DMS53 treated with DMSO at 0.1 percent for 48 hours (cell line): Measurements from ENCODE around the gene IL20.

ENCODE experiments used
- DNase-seq: peaks from one replicate; lab custom pipeline; 2025; ENCODE audit not compliant: unreplicated experiment; lab: John Stamatoyannopoulos, UW

Gene IL20

DNA sequence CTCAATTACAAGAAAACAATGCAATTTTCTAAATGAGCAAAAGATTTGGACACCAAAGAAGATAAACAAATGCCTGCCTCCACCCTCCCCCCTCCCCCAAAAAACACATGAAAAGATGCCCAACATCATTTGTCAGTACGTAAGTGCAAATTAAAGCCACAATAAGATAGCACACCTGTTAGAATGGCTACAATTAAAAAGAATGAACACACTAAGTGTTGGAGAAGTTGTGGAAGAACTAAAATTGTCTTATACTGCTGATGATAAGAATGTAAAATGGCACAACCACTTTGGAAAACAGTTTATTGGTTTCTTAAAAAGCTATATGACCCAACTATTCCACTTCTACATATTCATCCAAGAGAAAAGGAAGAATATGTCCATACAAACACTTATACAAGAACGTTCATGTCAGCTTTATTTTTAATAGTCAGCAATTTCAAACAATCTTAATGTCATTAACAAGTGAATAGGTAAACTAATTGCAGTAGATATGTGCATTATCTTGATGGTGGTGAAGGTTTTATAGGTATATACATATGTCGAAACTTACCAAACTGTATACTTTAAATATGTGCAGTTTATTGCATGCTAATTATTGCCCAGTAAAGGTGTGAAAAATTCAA, 10.4 kb downstream of the IL20 start:
- no peak for DNase-seq

DNA sequence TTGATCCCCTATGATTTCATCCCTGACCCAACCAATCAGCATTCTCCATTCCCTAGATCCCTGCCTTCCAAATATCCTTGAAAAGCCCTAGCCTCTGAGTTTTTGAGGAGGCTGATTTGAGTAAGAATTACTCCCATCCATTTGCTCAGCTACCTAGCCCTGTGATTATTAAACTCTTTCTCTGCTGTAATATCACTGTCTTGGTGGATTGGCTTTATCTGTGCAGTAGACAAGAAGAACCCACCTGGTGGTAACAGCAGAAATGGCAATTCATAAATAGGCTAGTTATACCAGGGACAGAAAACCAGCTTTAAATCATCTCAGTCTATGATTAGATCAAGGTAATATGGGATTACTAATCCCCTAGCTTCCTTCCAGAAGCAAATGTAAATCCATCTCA, 13.0 kb downstream of the IL20 start:
- no peak for DNase-seq

DNA sequence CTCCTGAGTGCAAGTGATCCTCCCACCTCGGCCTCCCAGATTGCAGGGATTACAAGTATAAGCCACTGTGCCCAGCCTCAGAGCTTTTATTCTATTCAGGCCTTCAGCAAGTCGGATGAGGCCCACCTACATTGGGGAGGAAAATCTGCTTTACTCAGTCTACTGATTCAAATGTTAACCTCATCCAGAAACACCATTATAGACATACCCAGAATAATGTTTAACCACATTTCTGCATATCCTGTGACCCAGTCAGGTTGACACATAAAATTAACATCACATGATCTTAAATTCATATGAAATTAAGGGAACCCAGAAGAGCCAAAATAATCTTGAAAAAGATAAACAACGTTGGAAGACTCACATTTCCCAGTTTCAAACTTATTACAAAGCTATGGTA, 14.9 kb downstream of the IL20 start:
- no peak for DNase-seq

DNA sequence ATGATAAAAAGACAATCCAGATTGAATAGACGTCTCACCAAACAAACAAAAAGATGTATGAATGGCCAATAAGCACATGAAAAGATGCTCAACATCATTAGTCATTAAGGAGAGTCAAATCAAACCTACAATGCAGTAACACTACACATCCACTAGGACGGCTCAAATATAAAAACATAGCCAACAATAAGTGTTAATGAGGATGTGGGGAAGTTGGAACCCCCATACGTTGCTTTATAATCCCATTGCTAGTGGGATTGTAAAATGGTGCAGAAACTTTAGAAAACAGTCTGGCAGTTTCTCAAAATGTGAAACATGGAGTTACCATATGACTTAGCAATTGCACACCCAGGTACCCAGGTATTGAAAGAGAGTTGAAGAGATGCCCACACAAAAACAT, 17.1 kb downstream of the IL20 start:
- no peak for DNase-seq

GRCh38 chr1:206883160-206883559, 17.7 kb downstream of the IL20 start:
- no peak for DNase-seq

- DNase-seq, result no peak
Observed at GRCh38 chr1:206883876-206884275, 18.5 kb downstream of the IL20 start.

DNA sequence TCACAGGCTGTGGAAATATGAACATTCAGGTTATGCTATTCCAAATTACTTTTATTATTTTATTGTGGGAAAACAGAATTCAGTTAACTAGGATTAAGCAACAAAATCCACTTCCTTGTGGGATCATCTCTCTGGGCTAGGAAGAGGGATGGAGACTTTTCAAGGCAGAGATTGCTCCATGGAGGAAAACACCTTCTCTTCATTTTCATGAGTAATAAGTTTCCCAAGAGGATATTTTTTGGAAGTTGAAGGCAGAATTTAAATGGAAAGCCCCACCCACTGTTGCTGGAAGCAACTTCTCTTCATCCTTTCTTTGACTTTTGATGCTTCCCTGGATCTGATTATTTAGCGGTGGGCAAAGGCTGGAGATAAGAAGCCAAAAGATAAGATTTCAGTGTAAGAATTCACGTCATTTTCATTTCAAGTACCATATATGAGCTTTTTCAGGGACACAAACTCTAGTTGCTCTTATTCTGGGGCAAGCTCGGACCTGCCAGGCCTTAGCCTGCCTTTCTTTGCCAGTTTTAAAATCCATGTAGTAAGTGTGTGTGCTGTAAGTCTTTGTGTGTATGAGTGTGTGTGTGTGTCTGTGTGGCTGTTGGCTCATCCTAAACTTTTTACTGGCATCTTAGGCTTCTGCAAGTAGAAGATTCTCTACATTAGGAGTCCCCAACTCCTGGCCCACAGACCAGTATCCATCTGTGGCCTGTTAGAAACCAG, 20.1 kb downstream of the IL20 start:
- DNase-seq, result no peak

GRCh38 chr1:206886831-206887230, 21.4 kb downstream of the IL20 start:
- DNase-seq, result no peak

DNA sequence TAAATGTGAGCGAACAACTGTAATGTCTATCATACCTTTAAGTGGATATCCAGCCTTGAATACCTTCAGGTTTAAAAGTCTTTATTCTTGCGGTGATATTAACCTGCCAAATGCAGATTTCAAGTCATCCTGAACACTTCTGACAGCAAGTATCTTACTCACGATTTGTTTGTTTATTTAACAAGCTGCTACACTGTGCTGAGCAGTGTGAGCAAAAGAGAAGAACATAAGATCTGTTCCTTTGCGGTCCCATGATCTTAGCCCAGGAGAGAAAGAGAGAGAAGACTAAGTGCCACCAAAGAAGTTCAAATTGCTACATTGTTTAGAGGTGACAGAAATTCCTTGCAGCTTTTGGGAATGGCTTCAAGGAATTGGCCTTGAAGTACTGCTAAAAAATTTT, 22.3 kb downstream of the IL20 start:
- peak; percentile 24 for DNase-seq

DNA sequence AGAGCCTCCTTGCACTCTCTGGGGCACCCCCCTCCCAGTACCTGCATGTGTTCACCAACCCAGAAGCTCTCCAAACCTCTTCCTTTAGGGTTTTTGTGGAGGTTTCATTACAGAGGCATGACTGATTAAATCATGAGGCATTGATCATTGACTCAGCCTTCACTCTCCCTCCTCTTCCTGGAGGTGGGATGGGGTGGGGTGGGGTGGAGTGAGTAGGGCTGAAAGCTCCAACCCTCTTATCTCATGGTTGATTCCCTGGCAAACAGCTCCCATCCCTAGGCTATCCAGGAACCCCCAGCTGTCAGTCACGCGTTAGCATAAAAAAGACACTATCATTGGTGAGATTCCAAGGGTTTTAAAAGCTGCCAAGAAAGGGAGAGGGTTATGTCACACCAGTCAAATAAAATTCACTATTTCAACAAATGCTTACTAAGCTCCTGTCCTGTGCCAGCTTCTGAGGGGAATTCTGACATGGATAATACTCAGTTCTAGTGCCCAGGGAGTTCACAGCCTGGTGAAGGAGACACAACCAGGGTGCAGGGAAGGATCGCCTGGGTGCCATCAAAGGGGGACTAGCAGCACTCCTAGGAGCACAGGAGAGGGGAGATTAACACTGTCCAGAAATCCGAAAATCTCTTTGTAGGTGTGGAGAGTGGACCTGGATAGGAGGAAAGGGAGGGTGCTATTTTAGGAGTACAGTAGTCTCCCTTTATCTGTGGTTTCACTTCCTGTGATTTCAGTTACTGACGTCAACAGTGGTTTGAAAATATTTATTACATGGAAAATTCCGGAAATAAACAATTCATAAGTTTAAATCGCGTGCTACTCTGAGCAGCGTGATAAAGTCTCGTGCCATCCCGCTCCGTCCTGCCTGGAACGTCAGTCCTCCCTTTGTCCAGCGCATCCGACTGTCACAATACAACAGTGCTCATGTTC, 25.0 kb downstream of the IL20 start:
- DNase-seq, result no peak

DNA sequence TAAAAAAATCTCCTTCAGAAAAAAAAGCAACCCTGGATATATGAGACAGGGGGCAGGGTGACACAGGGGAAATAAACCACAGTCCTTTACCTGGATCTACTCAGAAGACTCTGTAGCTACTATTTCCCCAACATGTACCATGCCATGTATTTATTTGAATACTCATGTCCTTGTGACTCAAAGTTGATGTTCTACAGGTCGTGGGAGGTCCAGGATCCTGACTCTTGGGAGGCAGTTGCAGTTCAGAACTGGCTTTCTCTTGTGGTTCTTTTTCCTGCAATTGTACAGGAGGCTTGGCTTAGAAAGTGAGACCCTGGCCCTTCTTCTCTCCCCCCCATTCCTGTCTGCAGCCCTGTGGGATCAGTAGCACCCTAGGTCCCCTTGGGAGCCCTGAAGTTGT, 26.0 kb downstream of the IL20 start:
- DNase-seq, result no peak

DNA sequence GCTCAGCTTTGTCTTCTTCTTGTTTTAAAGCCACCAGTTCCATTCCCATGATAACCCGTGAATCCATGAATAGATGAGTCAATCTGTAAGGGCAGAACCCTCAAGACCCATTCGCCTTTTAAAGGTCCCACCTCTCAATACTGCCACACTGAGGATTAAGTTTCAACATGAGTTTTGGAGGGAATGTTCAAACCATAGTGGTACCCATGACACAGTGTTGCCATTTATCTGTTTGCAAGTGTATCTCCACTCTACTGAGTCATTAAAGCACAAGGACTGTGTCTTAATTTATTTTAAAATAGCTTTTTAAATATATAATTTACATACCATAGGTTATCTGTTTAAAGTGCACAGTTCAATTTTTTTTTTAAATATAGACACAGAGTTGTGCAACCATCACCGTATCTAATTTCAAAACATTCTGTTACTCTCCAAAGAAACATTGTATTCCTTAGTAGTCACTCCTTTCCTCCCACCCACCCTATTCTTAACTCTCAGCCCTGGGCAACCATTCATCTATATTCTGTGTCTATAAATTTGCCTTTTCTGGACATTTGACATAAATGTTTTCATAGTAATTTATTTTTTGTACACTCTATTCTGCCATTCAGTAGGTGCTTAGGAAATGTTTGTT, 27.0 kb downstream of the IL20 start:
- DNase-seq, result no peak

DNA sequence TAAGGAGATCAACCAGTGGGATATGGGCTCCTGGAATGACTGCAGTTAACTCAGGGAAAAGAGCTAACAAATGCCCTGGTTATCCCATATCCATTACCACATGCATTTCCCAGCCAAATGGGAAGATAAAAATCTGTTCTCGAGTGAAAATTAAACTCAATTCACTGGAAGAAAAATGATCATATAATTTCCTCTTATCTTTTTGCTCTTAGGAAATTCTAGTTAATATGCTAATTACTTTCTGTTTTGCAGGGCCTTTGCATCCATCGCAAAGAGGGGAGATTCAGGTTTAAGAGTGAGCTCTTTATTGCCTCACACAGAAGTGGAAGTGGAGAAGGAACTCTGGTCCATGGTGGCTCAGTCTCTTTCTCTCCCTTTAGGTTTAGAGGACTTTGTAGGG, 28.0 kb downstream of the IL20 start:
- no peak for DNase-seq

DNA sequence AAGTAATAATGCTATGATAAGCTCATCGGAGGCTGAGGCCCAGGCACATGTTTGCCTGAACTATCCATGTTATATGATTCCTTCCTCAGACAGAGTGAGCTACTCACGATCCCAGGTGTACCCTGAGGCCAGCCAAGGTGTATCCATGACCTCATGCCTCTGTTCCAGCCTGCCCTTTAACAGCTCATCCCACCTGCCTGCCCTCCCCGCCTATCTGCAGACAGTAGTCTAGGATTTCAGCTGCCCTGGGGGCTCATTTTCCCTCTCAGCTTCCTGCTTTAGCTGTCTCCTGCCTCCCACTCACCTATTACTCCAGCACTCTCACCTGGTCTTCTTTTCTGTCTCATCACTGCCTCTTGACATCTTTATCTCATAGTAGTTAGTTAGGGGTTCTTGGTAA, 29.9 kb downstream of the IL20 start:
- peak; percentile 94 for DNase-seq

DNA sequence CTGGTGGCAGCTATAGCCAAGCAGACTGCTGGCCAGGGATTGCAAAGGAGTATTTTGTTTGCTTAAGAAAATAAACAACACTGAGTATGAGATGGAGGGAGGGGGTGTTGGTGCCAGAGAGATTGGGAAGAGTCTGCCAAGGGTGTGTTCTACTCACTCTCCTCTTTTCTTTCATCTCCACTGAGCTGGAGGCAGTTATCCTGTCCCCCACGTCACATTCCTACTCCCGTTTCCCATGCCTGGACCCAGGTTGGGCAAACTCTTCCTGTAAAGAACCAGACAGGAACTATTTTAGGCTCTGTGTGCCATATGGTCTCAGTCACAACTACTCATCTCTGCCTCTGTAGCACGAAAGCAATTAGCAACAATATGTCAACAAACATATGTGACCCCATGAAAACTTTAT, 30.4 kb downstream of the IL20 start:
- DNase-seq, result peak; percentile 89

DNA sequence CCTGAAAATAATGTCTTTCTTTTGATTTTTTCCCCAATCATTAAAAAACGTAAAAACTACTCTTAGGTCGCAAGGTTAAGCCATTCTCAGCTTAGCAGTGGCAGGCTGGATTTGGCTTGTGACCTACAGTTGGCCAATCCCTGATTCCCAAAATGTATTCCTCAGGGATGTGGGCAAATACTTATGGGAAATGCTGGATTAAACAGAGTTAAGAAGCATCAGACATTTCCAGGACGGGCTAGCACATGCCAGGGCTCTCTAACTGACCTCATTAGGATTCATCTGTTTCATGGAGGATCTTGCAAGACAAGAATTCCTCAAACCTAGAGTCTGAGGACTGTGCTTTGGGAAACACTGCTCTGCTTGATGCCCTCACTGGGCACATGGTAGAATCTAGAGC, 30.8 kb downstream of the IL20 start:
- DNase-seq, result no peak

DNA sequence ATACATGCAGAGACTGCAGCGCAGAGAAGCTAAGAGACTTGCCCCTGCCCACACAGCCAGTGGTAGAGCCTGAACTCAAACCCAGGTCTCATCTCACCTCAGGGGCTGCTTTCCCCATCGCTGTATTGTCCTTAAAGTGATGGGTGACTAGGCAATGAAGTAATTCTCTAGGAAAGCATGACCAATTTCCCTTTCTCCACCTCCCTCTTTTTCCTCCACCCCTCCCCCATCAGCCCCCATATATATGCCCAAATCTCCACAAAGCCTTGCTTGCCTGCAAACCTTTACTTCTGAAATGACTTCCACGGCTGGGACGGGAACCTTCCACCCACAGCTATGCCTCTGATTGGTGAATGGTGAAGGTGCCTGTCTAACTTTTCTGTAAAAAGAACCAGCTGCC, 31.8 kb downstream of the IL20 start, which contains the start of gene IL24:
Gene IL24, plus strand, starts transcription at position 269 of the 400 bp plus-strand sequence. CDS start 390 bp downstream, outside the sequence.
- DNase-seq, result no peak

DNA sequence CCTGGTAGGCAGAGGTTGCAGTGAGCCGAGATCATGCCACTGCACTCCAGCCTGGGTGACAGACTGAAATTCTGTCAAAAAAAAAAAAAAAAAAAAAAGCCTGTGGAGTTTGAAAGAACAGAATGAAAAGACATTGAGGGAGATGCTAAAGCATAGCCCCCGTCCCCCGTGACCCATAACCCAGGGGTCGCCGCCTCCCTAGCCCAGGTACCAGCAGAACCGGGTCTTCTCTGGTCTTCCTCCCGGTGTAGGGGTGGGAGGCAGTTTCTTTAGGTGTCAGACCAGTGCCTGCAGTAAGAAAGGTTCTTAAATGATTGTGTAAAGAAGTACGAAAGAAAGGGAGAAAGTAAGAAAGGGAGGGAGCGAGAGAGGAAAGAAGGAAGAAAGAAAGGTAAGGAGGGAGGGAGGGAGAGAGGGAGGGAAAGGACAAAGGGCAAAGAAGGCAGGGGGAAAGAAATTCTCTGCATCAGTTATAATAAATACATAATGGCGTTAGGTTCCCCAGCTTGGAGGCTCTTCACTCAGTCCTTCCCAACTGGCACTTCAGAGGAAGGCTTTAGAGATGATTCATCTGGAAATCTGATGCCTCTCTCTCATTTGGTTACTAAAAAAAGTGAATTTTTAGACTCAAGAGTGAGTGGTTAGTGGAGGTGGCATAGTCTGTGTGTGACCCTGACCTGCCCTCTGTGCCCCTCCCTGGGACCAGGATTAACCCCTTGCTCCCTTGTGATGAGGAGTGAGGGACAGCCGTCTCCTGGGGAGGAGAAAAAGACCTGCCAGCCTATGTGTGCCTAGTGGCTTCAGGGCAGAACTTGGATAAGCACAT, 32.9 kb downstream of the IL20 start:
- peak; percentile 53 for DNase-seq

DNA sequence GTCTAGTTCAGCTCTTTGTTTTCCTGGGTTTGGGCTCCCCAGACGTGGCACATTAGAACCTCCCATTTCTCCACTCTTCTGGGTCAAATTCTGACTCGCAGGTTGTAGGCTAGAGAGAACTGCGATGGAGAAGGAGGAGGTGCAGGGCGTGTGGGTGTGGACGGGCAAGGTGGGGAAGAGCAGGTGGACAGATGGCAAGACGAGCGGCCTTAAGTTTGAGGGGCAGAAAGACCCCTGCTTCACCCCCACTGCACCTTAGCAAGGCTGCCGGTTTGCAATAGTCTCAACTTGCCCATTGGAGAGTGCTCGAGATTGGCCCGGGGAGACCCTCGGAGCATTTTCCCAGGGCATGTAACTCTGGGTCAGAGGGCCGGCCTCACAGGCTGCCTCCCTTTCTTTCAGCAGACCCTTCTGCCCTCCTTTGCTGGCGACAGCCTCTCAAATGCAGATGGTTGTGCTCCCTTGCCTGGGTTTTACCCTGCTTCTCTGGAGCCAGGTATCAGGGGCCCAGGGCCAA, 33.5 kb downstream of the IL20 start:
- DNase-seq, result no peak

GRCh38 chr1:206899717-206900116, 34.3 kb downstream of the IL20 start:
- no peak for DNase-seq
